GM18868 (cell line): ENCODE data around the gene XCL1.
"Not testable (repeated sequence)": the region's sequence is repeated elsewhere in the genome, so short reads cannot be mapped to it uniquely, and the experiment has no call there.

Experiments used
- ATAC-seq: cut with Tn5 transposase; IDR thresholded peaks from one replicate; pipeline ENCODE4 v1.9.1; 2021; ENCODE audit warnings: mild to moderate bottlenecking, moderate library complexity; ENCODE audit not compliant: unreplicated experiment

XCL1 gene, protein sequence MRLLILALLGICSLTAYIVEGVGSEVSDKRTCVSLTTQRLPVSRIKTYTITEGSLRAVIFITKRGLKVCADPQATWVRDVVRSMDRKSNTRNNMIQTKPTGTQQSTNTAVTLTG

DNA sequence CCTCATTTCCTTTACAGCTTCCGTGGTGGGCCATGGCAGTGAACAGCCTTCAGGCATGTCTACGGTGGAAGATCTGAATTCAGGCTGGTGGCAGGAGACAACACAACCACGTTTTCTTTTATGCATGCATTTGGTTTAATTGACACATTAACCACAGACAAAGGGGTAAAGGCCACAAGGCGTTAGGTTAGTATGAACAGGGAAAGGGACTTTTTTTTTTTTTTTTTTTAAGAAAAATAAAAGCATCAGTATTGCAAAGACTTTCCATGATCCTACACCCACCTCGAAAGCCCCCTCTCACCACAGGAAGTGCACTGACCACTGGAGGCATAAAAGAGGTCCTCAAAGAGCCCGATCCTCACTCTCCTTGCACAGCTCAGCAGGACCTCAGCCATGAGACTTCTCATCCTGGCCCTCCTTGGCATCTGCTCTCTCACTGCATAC lies at the start of gene XCL1:
XCL1 (plus strand) TSS at position 361 of the 444 bp plus-strand sequence; CDS start at position 394, 33 bp downstream.
- not testable (repeated sequence) for ATAC-seq

DNA sequence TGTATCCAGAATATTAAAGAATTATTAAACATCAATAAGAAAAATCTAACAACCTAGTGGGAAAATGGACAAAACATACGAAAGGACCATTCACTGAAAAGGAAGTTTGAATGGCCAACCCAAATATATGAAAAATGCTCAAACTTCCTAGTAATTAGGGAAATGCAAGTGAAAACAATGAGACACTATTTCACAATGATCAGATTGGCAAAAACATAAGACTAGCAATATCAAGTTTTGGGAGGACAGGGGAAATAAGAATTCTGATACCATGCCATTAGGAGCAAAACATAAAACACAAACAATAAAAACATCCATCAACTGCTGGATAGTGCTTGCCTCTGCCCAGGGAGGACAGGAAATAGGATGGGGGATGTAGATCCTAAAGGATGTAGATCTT lies 46.9 kb upstream of the XCL1 start:
- no peak for ATAC-seq

DNA sequence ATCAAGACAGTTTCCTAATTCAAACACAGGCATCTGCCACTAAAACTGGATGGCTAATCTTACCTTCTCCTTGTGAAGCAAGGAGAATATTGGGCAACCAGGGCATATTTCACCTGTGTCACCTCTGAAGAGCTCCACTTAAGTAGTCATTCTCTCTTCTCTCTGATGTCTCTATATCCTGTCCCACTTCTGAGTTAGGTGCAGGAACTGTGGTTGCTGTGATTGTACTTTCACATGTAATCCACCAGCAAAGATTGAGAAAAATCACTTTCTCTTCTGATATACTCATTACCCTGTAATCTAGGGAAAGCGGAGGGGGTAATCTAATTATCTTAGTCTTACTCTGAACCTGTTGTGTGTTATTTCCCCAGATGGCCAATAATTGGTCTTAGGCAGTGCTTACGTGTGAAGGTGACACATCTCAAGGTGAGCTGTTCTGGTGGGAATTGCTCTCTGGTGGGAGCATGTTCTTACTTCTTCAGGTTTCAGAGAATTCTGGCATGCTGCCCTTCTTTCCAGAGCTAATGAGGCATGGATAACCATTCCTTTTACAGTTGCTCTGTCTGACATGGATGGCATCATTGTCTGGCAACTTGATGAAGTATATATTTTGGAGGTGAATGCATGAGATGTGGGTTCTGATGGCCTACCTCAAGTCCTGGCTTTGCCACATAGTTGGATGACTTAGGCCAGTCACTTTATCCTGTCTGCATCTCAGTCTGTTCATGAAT lies 44.6 kb upstream of the XCL1 start:
- ATAC-seq, result no peak

DNA sequence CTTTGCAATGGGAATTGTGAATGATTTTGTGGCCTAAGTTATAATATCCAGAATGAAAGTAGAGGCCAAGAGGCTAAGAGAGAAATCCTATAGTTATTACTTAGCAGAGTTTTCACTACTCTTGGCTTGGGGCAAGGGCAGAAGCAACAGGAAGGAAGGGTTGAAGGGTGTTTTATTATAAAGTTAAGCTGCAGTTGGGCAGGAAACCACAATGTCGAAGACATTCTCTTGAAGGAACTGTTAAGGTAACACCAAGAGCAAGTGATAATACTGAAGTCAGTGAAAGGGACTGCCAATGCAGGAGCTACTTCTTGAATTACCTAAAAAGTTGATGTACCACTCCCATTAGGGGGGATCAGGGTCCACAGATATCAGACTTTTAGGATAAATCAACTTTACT lies 40.9 kb upstream of the XCL1 start:
- ATAC-seq, result no peak

DNA sequence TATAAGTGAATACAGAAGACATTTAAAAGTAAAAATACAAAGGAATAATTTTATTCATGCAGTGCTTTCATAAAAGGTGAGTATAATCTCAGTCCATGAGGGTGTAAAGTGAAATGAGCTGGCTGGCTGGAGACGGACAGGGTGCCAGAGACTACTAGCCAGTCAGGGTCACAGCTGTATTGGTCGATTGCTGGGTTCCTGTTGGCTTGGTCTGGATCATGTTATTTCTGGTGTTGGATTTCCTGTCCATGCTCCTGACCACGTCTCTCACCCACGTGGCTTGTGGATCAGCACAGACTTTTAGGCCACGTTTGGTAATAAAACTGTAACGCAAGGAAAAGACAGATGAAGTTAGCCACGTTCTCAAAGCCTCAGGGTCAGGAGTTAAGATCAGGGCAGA lies 35.6 kb upstream of the XCL1 start:
- not testable (repeated sequence) for ATAC-seq

DNA sequence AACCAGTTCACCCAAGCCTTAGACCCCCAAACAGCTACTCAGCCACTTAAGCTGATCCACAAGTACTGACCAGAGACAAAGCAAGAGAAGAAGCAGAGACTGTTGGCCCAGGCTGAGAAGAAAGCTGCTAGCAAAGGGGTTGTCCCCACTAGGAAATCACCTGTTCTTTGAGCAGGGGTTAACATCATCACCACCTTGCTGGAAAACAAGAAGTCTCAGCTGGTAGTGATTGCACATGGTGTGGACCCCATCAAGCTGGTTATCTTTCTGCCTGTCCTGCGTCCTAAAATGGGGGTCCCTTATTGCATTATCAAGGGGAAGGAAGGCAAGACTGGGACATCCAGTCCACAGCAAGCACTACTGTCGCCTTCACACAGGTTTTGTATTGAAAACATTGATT lies 33.4 kb upstream of the XCL1 start:
- ATAC-seq, result not testable (repeated sequence)

DNA sequence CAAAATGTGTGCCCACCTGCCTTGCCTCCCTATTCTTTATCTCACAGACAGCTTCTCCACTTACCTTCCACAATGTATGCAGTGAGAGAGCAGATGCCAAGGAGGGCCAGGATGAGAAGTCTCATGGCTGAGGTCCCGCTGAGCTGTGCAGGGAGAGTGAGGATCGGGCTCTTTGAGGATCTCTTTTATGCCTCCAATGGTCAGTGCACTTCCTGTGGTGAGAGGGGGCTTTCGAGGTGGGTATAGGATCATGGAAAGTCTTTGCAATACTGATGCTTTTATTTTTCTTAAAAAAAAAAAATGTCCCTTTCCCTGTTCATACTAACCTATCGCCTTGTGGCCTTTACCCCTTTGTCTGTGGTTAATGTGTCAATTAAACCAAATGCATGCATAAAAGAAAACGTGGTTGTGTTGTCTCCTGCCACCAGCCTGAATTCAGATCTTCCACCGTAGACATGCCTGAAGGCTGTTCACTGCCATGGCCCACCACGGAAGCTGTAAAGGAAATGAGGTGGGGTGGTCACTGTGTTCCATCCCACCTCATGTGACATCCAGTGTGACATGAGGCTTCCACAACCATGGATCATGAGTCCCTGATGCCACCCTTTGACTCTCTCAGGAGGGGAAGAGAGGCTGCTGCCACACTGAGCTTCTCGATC lies 32.4 kb upstream of the XCL1 start, which contains the start of gene XCL2:
XCL2 (minus strand) TSS at position 158 of the 659 bp plus-strand sequence; CDS start at position 125, 33 bp downstream.
- ATAC-seq, result not testable (repeated sequence)

DNA sequence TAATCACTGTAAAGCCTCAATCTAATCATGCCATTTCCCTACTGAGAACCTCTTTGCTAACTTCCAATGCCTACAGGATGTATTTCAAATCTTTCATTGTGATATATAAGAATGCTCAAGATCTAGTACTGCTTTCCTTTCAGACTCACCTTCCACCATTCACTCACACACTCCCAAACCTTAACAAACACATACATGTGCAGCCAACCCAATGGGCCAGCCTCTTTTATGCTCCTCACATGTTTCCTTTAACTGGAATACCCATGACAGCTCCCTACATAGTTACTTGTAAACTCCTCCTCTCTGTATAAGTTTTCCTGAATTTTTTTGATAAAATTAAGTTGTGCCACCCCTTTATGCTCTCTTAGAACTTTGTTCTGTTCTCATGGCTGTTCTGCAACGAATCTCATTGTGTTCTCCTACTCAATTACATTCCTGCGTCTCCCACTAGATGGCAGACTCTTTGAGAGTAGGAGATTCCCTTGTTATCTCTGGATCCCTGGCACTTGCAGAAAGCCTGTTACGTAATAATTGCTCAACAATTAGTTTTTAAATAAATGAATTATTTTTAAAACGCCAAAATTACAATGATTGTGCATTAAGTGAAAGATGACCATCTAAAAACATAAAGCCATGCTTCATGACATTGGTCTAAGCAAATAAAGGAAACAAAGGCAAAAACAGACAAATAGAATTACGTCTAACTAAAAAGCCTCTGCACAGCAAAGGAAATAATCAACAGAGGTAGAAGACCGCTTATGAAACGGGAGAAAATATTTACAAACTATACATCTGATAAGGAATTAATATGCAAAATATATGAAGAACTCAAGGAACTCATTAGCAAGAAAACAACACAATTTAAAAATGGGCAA lies 30.5 kb upstream of the XCL1 start:
- not testable (repeated sequence) for ATAC-seq

DNA sequence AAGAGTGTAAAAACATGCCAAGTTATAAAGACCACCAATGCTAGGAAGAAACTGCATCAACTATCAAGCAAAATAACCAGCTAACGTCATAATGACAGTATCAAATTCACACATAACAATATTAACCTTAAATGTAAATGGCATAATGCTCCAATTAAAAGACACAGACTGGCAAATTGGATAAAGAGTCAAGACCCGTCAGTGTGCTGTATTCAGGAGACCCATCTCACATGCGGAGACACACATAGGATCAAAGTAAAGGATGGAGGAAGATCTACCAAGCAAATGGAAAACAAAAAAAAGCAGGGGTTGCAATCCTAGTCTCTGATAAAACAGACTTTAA lies 29.9 kb upstream of the XCL1 start:
- ATAC-seq, result not testable (repeated sequence)

DNA sequence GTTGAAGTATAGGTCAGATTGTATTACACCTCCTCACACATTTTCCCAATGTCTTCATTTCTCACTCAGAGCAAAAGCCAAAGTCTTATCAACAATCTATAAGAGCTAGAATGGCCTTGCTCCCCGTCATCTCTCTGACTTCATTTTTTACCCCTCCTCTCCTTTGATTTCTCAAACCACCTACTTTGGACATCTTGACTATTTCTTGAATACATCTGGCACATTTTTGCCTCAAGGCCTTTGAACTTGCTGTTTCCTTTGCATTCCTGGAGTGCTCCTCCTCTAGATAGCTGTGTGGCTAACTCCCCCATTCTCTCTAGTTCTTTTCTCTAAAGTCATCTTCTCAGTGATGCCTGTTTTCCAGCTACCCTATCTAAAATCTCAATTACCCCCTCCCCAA lies 25.4 kb upstream of the XCL1 start:
- no peak for ATAC-seq

DNA sequence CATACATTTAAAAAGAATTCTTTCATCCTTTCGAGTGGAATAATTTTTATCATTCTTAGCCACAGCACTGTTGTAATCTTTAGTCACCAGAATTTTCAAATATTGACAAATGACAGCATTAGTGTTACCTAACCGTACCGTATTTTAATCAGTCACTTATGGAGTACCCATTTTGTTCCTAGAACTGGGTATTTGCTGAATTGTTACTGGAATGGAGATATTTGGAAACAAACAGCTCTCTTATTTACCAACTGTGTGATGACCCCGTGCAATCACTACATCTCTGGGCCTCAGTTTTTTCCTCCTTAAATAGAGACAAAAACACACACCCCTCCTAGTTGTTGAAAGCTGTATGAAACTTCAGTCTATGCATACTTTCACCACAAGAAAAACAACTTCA lies 24.7 kb upstream of the XCL1 start:
- ATAC-seq, result no peak

DNA sequence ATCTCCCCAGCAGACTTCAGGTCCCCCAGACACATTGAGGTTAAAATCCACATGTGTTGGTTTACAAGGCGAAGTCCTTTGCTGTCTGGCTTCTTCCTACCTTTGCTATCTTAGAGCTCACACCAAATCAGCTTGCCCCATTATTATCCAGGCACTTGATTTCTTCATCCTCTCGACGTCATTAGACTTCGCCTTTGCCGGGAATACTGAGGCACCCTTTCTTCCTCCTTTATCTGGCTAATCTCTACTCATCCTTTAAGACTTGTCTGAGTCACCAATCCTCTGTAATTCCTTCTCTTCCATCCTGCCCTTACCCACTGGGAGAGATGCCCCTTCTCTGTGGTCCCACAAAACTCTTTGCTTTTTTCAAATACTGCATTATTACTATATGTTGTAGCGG lies 23.4 kb upstream of the XCL1 start:
- ATAC-seq, result no peak

DNA sequence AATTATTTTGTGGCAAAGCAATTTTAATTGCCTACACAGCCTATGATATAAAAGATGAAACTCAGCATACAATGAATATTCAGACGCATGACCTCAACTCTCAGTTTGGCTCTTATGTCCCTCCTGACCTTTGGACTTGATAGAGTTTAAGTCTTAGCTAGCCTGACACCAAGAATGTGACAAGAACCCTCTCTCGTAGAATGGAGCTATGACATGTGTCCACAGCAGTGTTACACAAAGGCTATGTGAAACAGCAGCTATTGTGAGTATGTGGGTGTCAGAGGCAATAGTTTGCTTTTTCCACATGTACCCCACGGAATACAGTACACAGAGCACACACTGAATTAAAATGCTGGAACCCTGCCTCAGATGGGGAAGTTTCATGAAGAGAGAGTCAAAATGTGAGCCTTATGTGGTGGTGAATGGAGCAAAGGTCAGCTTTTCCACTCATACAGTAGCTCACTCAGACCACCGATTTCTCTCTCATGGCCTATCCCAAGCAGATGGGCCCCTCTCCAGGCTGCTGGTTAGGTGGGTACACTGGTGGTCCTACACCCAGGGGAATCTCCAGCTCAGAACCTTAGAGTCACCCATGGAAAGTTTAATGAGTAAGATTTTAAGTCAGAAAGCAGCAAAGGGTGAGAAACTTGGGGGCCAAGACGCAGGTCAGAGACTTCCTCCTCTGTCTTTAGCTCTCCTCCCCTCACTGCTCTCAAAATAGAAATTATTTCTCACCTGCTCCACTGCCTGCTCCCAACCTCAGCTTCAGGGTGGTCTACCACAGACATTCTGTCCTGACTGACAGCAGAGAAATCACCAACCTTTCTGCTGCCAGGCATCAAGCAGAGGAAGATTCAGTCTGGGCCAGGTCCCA lies 22.5 kb upstream of the XCL1 start:
- ATAC-seq, result no peak

DNA sequence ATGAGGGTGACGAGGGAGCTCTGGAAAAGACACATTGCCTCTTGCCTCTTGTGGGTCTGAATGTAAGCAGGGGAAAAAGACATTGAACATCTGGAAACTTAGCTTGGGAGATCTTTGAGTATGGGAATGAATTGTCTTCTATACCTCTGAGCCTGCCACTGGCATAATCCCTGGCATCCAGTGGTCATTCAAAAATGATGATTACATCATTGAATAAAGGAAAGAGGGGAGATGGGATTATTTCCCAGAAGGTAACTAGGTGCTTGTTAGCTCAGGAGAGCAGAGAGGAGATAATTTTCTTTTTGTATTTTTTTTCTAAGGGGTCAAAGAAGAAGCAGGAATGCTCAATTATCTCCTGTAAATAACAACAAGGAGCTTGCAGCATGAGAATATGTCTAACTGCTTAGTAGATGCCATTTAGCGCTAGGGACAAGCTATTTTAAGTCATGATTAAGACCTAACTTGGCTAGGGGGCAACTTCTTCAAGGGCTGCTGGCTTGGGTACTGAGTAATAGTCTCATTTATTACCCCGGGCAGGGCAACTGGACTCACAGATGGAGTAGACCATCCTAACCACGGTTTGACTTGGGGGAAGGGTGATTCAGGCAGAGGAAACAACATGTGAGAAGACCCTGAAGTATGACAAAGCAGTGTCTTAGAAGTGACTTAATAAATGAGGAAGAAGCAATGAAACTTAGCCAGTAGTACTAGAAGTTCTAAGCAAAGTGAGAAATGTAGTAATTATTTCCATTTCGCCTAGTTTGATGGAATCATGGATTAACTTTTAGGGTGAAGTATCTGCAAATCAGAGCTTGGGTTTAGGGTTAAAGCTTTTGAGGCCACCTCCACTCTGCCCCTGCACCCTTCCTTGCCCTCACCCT lies 21.6 kb upstream of the XCL1 start:
- no peak for ATAC-seq

DNA sequence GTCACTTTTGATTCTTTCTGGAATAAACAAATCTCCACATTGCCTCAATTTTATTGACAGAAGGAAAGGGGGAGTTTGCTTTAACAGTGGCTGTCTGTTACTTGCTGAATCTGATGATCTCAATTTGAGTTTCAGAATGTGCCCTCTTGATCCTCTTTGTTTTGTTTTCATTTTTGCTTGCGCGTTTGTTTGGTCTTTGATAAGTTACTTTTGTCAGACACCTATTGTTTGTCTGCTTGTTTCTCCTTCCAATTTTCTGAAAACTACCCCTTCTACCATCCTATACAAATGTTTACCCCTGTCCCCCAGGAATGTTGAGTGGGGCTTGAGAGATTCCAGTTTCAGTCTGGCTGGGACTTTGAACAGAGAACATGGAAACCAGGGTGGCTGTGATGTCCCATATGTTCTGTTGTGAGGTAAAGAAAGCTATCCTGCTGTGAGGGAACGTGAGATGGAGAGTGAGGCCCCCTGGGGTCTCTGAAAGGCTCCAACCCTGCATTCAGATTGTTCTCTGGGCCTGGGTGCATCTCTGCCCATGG lies 20.8 kb upstream of the XCL1 start:
- no peak for ATAC-seq

DNA sequence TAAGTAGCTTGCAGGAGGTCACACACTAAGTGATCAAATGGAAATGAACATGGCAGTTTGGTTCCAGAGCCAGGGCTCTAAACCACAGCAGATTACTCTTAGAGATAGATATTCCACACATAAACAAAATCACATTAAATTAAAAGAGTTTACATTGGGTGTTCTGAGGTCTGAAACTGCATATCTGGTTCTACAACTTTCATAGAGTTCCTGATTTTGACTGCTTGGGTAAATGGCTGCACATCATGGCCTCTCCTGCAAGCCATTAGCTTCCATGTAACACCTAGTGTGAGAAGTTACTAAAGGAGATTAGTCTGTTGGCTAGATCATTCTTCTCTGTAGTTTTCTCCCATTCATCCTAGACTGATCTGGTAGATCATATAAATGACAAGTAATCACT lies 19.8 kb upstream of the XCL1 start:
- ATAC-seq, result no peak

DNA sequence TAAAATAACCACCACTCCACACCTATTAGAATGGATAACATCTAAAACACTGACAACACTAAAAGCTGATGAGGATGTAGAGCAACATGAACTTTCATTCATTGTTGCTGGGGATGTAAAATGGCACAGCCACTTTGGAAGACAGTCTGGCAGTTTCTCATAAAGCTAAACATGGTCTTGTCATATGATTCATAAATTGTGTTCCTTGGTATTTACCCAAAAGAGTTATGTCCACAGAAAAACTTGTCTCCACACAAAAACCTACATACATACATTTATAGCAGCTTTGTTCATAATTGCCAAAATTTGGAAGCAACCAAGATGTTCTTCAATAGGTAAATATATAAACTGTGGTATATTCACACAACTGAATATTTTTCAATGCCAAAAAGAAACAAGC lies 16.0 kb upstream of the XCL1 start:
- no peak for ATAC-seq

DNA sequence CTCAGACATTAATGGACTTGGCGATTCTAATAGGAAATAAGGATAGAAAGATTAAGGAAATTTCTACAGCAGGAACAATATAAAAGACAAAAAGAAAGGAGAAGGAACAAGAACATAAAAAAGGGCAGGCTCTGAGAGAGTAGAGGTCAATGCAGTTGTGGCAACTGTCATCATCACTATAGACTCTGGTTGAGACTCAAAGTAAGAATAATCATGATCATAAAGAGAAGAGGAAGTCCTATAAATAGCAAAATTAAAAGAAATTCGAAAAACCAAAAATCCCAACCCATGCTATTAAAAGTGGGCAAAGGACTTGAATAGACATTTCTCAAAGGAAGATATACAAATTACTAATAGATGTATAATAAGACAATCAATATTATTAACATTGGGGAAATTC lies 14.4 kb upstream of the XCL1 start:
- ATAC-seq, result no peak

DNA sequence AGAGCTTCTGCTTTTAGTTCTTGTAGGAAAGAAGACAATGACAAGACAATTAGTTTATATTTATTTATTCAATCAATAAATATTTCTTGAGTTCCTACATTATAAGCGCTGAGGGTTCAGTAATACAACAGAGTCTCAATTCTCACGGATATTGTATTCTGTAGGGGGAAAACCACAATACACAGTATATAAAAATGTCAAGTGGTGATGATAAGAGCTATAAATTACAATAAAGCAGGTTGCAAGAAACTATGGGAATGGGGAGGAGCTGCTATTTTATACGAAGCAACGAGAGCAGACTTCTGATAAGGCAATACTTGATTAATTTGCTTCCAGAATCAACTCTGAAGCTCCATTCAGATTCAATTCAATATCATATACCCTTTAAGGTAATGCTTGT lies 10.6 kb upstream of the XCL1 start:
- ATAC-seq, result no peak
